ENCODE measurements around the gene LCOR. TPM values are rescaled to one million over a fixed set of nuclear protein-coding genes. Genes with fewer than 3 reads are reported as not detected.

Gene LCOR
- total and polyA plus RNA-seq, 4 donors = 2.5 to 31.2 (median 14.5) TPM

DNA sequence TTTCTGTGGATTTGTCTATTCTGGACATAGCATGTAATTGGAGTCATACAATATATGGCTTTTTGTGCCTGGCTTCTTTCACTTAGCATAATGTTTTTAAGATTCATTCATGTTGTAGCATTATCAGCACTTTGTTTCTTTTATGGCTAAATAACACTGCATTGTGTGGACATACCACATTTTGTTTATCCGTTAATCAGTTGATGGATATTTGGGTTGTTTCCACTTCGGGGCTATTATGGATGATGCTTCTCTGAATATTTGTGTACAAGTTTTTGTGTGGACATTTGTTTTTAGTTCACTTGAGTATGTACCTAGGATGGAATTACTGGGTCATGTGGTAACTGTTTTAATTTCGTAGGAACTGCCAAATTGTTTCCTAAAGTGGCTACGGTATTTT lies 6.4 kb downstream of the LCOR start (continued):
- TF ChIP-seq, protein P1, sequence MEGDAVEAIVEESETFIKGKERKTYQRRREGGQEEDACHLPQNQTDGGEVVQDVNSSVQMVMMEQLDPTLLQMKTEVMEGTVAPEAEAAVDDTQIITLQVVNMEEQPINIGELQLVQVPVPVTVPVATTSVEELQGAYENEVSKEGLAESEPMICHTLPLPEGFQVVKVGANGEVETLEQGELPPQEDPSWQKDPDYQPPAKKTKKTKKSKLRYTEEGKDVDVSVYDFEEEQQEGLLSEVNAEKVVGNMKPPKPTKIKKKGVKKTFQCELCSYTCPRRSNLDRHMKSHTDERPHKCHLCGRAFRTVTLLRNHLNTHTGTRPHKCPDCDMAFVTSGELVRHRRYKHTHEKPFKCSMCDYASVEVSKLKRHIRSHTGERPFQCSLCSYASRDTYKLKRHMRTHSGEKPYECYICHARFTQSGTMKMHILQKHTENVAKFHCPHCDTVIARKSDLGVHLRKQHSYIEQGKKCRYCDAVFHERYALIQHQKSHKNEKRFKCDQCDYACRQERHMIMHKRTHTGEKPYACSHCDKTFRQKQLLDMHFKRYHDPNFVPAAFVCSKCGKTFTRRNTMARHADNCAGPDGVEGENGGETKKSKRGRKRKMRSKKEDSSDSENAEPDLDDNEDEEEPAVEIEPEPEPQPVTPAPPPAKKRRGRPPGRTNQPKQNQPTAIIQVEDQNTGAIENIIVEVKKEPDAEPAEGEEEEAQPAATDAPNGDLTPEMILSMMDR (IDR thresholded peaks at IDR 0.05; ENCODE audit: low read depth, low read length, missing input control) = no peak
- TF ChIP-seq, protein P2, sequence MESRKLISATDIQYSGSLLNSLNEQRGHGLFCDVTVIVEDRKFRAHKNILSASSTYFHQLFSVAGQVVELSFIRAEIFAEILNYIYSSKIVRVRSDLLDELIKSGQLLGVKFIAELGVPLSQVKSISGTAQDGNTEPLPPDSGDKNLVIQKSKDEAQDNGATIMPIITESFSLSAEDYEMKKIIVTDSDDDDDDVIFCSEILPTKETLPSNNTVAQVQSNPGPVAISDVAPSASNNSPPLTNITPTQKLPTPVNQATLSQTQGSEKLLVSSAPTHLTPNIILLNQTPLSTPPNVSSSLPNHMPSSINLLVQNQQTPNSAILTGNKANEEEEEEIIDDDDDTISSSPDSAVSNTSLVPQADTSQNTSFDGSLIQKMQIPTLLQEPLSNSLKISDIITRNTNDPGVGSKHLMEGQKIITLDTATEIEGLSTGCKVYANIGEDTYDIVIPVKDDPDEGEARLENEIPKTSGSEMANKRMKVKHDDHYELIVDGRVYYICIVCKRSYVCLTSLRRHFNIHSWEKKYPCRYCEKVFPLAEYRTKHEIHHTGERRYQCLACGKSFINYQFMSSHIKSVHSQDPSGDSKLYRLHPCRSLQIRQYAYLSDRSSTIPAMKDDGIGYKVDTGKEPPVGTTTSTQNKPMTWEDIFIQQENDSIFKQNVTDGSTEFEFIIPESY (IDR thresholded peaks at IDR 0.05) = no peak
- TF ChIP-seq GABPA (IDR thresholded peaks at IDR 0.05 in 1 of 2, conservative IDR thresholded peaks at IDR 0.05 in 1 of 2) = no peak

DNA sequence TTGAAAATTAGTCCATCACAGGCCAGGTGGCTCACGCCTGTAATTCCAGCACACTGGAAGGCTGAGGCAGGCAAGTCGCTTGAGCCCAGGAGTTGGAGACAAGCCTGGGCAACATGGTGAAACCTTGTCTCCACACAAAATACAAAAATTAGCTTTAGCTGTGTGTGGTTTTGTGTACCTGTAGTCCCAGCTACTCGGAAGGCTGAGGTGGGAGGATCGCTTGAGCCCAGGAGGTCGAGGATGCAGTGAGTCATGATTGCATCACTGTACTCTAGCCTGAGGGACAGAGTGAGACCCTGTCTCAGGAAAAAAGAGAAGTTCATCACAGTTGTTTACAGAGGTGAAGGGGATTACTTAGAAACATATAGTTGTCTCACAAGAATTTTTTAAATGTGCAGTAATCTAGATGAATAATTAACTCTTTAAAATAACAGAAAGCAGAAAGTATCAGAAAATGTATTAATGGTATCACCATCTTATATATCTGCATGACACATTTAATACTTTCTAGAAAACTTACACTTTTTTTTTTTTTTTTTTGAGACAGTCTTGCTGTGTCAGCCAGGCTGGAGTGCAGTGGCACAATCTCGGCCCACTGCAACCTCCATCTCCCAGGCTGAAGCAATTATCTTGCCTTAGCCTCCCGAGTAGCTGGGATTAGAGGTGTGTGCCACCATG lies 8.9 kb downstream of the LCOR start:
- Histone ChIP-seq H3K4me1 (ENCODE audit: control insufficient read depth in 4 of 4, insufficient read depth in 4 of 4, low read length in 3 of 4) (peaks cover 13 to 24% (median 16%) of the 10 kb centered on the region in 4 donors), H3K27me3 (ENCODE audit: control insufficient read depth in 4 of 4, insufficient read depth in 4 of 4, low read length in 3 of 4) (no peaks in the 10 kb centered on the region), H3K9ac (ENCODE audit: low read depth in 1 of 2, low read length in 2 of 2) (no peak overlapping the region), H3K36me3 (ENCODE audit: control insufficient read depth in 4 of 4, insufficient read depth in 3 of 4, low read depth in 1 of 4, low read length in 3 of 4) (no peaks in the 10 kb centered on the region), H3K9me3 (ENCODE audit: control insufficient read depth in 4 of 4, low read length in 3 of 4) (no peaks in the 10 kb centered on the region), H3K27ac (ENCODE audit: low read depth in 1 of 2, low read length in 2 of 2) (no peak overlapping the region), H3K4me3 (ENCODE audit: low read depth in 1 of 3, low read length in 3 of 3) (no peak overlapping the region)
- TF ChIP-seq, protein P1 (IDR thresholded peaks at IDR 0.05; ENCODE audit: low read depth, low read length, missing input control) = no peak
- TF ChIP-seq, protein P2 (IDR thresholded peaks at IDR 0.05) = no peak
- TF ChIP-seq TAF1 (conservative IDR thresholded peaks at IDR 0.05) (no peak), RAD21 (IDR thresholded peaks at IDR 0.05) (no peak), EGR1 (IDR thresholded peaks at IDR 0.05; ENCODE audit: low read depth in 2 of 2) (no peak), YY1 (IDR thresholded peaks at IDR 0.05) (no peak), HNF4A (conservative IDR thresholded peaks at IDR 0.05) (peak in 1 of 2 donors; percentile 19), JUND (IDR thresholded peaks at IDR 0.05) (peak; percentile 44 to 46), RXRA (IDR thresholded peaks at IDR 0.05) (no peak), FOXA1 (IDR thresholded peaks at IDR 0.05) (no peak), HNF4G (IDR thresholded peaks at IDR 0.05) (no peak), NR2F2 (IDR thresholded peaks at IDR 0.05) (no peak), GABPA (IDR thresholded peaks at IDR 0.05 in 1 of 2, conservative IDR thresholded peaks at IDR 0.05 in 1 of 2) (no peak)
- TF ChIP-seq, protein P3, sequence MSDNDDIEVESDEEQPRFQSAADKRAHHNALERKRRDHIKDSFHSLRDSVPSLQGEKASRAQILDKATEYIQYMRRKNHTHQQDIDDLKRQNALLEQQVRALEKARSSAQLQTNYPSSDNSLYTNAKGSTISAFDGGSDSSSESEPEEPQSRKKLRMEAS (IDR thresholded peaks at IDR 0.05) = no peak
- TF ChIP-seq, protein P4, sequence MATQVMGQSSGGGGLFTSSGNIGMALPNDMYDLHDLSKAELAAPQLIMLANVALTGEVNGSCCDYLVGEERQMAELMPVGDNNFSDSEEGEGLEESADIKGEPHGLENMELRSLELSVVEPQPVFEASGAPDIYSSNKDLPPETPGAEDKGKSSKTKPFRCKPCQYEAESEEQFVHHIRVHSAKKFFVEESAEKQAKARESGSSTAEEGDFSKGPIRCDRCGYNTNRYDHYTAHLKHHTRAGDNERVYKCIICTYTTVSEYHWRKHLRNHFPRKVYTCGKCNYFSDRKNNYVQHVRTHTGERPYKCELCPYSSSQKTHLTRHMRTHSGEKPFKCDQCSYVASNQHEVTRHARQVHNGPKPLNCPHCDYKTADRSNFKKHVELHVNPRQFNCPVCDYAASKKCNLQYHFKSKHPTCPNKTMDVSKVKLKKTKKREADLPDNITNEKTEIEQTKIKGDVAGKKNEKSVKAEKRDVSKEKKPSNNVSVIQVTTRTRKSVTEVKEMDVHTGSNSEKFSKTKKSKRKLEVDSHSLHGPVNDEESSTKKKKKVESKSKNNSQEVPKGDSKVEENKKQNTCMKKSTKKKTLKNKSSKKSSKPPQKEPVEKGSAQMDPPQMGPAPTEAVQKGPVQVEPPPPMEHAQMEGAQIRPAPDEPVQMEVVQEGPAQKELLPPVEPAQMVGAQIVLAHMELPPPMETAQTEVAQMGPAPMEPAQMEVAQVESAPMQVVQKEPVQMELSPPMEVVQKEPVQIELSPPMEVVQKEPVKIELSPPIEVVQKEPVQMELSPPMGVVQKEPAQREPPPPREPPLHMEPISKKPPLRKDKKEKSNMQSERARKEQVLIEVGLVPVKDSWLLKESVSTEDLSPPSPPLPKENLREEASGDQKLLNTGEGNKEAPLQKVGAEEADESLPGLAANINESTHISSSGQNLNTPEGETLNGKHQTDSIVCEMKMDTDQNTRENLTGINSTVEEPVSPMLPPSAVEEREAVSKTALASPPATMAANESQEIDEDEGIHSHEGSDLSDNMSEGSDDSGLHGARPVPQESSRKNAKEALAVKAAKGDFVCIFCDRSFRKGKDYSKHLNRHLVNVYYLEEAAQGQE (IDR thresholded peaks at IDR 0.05) = no peak
- TF ChIP-seq, protein P5, sequence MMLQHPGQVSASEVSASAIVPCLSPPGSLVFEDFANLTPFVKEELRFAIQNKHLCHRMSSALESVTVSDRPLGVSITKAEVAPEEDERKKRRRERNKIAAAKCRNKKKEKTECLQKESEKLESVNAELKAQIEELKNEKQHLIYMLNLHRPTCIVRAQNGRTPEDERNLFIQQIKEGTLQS (IDR thresholded peaks at IDR 0.05) = peak; percentile 70
- WGBS = 81% methylated on average over 7 of the region's 7 CpGs
- DNase-seq (ENCODE audit: low spot score) = no peak
